HepG2 (cell line): Measurements from ENCODE around the gene RSAD1. TPM values are rescaled to one million over a fixed set of nuclear protein-coding genes. Genes with fewer than 3 reads are reported as not detected.

Experiments
- ATAC-seq: fragments of 200-7000 bp; cut with Tn5 transposase; 3 replicates; pipeline ENCODE4 v1.9.1; 2020; ENCODE audit warnings: mild to moderate bottlenecking, moderate library complexity
- BruUV-seq: library from RNA; stranded (reverse); fragments of 400-500 nt; replicated peaks from 2 replicates; lab custom pipeline; 2021; lab: Mats Ljungman, UMichigan
- CTCF ChIA-PET: fragments of 300-600 bp; formaldehyde crosslinking; extraction: SDS; loops from one replicate; lab custom pipeline; 2021; ENCODE audit warnings: low total read pairs, inconsistent platforms, low intra/inter-chr PET ratio; lab: Yijun Ruan, JAX
- POLR2A ChIA-PET: fragments of 350-600 bp; sonication (Branson Sonifier 250); formaldehyde crosslinking; loops from one replicate; lab custom pipeline; 2020; ENCODE audit warnings: antibody characterized with exemption, inconsistent platforms; lab: Yijun Ruan, JAX
- DNase-seq: peaks from one replicate; pipeline ENCODE4 v3.0.0-alpha.2; 2015; ENCODE audit warnings: low spot score
- FAIRE-seq: peaks from 3 replicates; lab custom pipeline; 2011; peaks lifted over from hg19 to GRCh38; lab: Jason Lieb, UNC
- H2AFZ ChIP-seq: one replicate; pipeline ENCODE4 v1.6.1; 2011; ENCODE audit warnings: low read length, inconsistent platforms
- H3K27ac ChIP-seq: fragments of 300-600 bp; 3 replicates; pipeline ENCODE4 v1.8.0; 2011; ENCODE audit warnings: mixed run types, mild to moderate bottlenecking, mixed read lengths, low read length, inconsistent platforms; ENCODE audit not compliant: insufficient read depth; ENCODE audit errors: extremely low read length
- H3K27me3 ChIP-seq, 2 experiments: fragments of 200-600 bp in 1 of 2; 2 replicates in 1 of 2; 3 replicates in 1 of 2; pipeline versions ENCODE4 v1.6.0 to v1.8.0; 2011; ENCODE audit warnings: low read length in 2 of 2, mild to moderate bottlenecking in 2 of 2, moderate library complexity in 2 of 2, inconsistent platforms in 1 of 2; ENCODE audit not compliant: insufficient read depth in 2 of 2, control insufficient read depth in 1 of 2
- H3K36me3 ChIP-seq, 2 experiments: fragments of 200-600 bp in 1 of 2; replicated peaks in 1 of 2; 2 replicates in 1 of 2; 3 replicates in 1 of 2; pipeline versions ENCODE4 v1.5.1 to v1.8.0; 2011; ENCODE audit warnings: low read length in 2 of 2, inconsistent platforms in 1 of 2; ENCODE audit not compliant: insufficient read depth in 2 of 2, control insufficient read depth in 1 of 2
- H3K4me1 ChIP-seq: 2 replicates; pipeline ENCODE4 v1.5.1; 2012; ENCODE audit warnings: low read length, inconsistent platforms; ENCODE audit not compliant: insufficient read depth
- H3K4me2 ChIP-seq: 2 replicates; pipeline ENCODE4 v1.6.0; 2011; ENCODE audit warnings: low read depth, low read length, inconsistent platforms
- H3K4me3 ChIP-seq, 3 experiments: fragments of 200-600 bp in 1 of 3; sonication (generic), shearing (Covaris generic) in 1 of 3; replicated peaks in 1 of 3; 2 replicates each; pipeline ENCODE4 v1.5.1; 2011 to 2016; ENCODE audit warnings: low read length in 3 of 3, inconsistent platforms in 2 of 3, low read depth in 2 of 3, mild to moderate bottlenecking in 2 of 3, control low read depth in 1 of 3, mixed read lengths in 1 of 3; ENCODE audit not compliant: insufficient read depth in 1 of 3
- H3K79me2 ChIP-seq: one replicate; pipeline ENCODE4 v1.6.1; 2011; ENCODE audit warnings: low read length, inconsistent platforms; ENCODE audit not compliant: insufficient read depth
- H3K9ac ChIP-seq: 2 replicates; pipeline ENCODE4 v1.6.0; 2011; ENCODE audit warnings: mild to moderate bottlenecking, low read depth, low read length, inconsistent platforms; ENCODE audit not compliant: insufficient read depth
- H3K9me3 ChIP-seq: 2 replicates; pipeline ENCODE4 v1.5.1; 2012; ENCODE audit warnings: mild to moderate bottlenecking, low read length
- H4K20me1 ChIP-seq: 2 replicates; pipeline ENCODE4 v1.6.0; 2011; ENCODE audit warnings: inconsistent platforms, mild to moderate bottlenecking, low read length, moderate library complexity; ENCODE audit not compliant: insufficient read depth
- CEBPB ChIP-seq: IDR thresholded peaks from 2 replicates; pipeline ENCODE4 v1.6.1; 2011; ENCODE audit warnings: low read depth, low read length, improper control_type of control experiment, borderline replicate concordance
- HDAC2 ChIP-seq: sonication (generic); formaldehyde crosslinking; IDR thresholded peaks from 2 replicates; pipeline ENCODE4 v1.4.0; 2020; ENCODE audit warnings: missing genetic modification reagents
- HNF4A ChIP-seq: sonication (generic); formaldehyde crosslinking; IDR thresholded peaks from 2 replicates; pipeline ENCODE4 v1.4.0; 2020; ENCODE audit warnings: missing genetic modification reagents
- HNRNPLL ChIP-seq: fragments of 200-400 bp; formaldehyde crosslinking; IDR thresholded peaks from 2 replicates; pipeline ENCODE4 v1.6.1; 2017; ENCODE audit warnings: mild to moderate bottlenecking, low read depth, low read length; ENCODE audit not compliant: poor library complexity, severe bottlenecking
- RAD51 ChIP-seq: fragments of 450-650 bp; IDR thresholded peaks from 2 replicates; pipeline ENCODE4 v1.6.1; 2016; ENCODE audit warnings: borderline replicate concordance
- SOX6 ChIP-seq, 2 experiments: fragments of 450-650 bp in 1 of 2; sonication (generic) in 1 of 2; formaldehyde crosslinking in 1 of 2; IDR thresholded peaks; 2 replicates each; pipeline versions ENCODE4 v1.4.0 to v1.6.1; 2017 to 2020; ENCODE audit warnings: antibody characterized with exemption in 1 of 2, mild to moderate bottlenecking in 1 of 2, missing genetic modification reagents in 1 of 2
- ZNF225 ChIP-seq: sonication (generic); formaldehyde crosslinking; IDR thresholded peaks from 2 replicates; pipeline ENCODE4 v1.4.0; 2020; ENCODE audit warnings: mild to moderate bottlenecking, missing genetic modification reagents
- ZNF292 ChIP-seq: sonication (generic); formaldehyde crosslinking; IDR thresholded peaks from 2 replicates; pipeline ENCODE4 v1.8.1; 2022; ENCODE audit warnings: mild to moderate bottlenecking, low read depth, missing genetic modification reagents, borderline replicate concordance
- ZNF3 ChIP-seq: IDR thresholded peaks from 2 replicates; pipeline ENCODE4 v1.7.0; 2017; ENCODE audit warnings: inconsistent platforms
- WGBS: methylation state at CpG from one replicate; pipeline ENCODE4 v1.1.6; 2017; ENCODE audit warnings: low lambda C conversion rate; 5-methylcytosine and 5-hydroxymethylcytosine counted together
- in situ Hi-C: cut with HindIII; loops from 2 replicates; pipeline ENCODE4 v1.10.0; 2017; ENCODE audit warnings: low pct_unique_long_range_greater_than_20kb; ENCODE audit not compliant: extremely low pct_ligation_motif_present
- intact Hi-C: fragments of 100-400 bp; cut with micrococcal nuclease; formaldehyde crosslinking; loops from one replicate; pipeline ENCODE4 v1.10.0; 2022; ENCODE audit not compliant: unreplicated experiment
- polyA plus RNA-seq, 8 experiments: library from polyadenylated mRNA; depleted of rRNA in 3 of 8; stranded (reverse) in 7 of 8; unstranded in 1 of 8; fragments of >200 nt; fragmentation: Illumina TruSeq in 4 of 8; extraction: Trizol in 4 of 8; gene quantifications; 2 replicates each; pipeline versions ENCODE4 v1.2.1 to v1.2.3, GENCODE V29; 2011 to 2016; ENCODE audit warnings: low read depth in 4 of 8, missing spikeins in 1 of 8, mixed read lengths in 1 of 8; ENCODE audit not compliant: insufficient read depth in 1 of 8
- total RNA-seq, 5 experiments: library from RNA; depleted of rRNA; stranded (reverse); fragments of >200 nt; fragmentation: Illumina TruSeq; extraction: Trizol; gene quantifications; 2 replicates each; pipeline ENCODE4 v1.2.3, GENCODE V29; 2016; ENCODE audit warnings: low read depth in 1 of 5
- TF ChIP-seq, protein P1 (sequence below): sonication (generic); formaldehyde crosslinking; IDR thresholded peaks from 2 replicates; pipeline ENCODE4 v1.4.0; 2020; ENCODE audit warnings: missing genetic modification reagents
- TF ChIP-seq, protein P2 (sequence below): sonication (generic); formaldehyde crosslinking; IDR thresholded peaks from 2 replicates; pipeline ENCODE4 v1.4.0; 2020; ENCODE audit warnings: missing genetic modification reagents, borderline replicate concordance

Gene RSAD1
- total and polyA plus RNA-seq, 2 of the 13 experiments (the other 11 are each of a cell fraction or from before 2014, with no cell fraction given), result 22.7 to 27.7 TPM

DNA sequence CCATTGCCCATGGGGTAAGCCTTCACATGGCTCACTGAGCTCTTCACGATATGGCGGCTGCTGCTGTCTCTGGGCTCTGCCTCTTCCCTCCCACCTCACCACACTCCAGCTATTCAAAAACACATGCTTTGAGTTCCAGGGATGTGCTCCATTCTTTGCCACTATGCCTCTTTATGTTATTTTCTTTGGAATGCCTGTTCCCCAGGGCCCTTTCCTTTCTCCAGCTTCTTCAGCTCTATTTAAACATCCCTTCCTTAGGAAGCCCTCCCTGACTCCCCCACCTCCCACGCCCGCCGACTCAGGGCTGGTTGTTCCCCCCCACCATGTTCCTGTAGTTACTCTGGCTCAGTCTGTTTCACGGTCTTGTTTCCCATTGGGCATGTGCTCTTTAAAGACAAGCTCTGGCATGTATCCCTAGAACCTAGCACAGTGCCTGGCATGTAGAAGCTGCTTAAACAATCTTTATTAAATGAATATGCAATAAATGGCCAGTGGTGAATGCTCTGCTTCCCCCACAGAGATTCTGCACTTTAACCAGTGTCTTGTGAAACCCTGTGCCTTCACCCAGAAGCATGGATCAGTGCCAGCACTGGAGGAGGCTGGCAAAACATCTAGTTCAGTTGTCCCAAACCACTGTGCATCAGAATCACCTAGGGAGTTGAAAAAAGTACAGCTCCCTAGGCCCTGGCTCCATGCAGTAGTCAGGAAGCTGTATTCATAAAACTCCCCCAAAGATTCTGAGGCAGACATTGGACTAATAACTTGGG is 36.5 kb downstream of the RSAD1 start:
- H3K4me2 ChIP-seq, result no peak overlapping the region
- intact Hi-C loops, result no loop called here
- in situ Hi-C loops, result no loop called here

More for the DNA sequence above, 36.5 kb downstream of the RSAD1 start:
- TF ChIP-seq CEBPB, result peak; percentile 60; the same call in 1 of the 2 replicates
- TF ChIP-seq, protein P1, sequence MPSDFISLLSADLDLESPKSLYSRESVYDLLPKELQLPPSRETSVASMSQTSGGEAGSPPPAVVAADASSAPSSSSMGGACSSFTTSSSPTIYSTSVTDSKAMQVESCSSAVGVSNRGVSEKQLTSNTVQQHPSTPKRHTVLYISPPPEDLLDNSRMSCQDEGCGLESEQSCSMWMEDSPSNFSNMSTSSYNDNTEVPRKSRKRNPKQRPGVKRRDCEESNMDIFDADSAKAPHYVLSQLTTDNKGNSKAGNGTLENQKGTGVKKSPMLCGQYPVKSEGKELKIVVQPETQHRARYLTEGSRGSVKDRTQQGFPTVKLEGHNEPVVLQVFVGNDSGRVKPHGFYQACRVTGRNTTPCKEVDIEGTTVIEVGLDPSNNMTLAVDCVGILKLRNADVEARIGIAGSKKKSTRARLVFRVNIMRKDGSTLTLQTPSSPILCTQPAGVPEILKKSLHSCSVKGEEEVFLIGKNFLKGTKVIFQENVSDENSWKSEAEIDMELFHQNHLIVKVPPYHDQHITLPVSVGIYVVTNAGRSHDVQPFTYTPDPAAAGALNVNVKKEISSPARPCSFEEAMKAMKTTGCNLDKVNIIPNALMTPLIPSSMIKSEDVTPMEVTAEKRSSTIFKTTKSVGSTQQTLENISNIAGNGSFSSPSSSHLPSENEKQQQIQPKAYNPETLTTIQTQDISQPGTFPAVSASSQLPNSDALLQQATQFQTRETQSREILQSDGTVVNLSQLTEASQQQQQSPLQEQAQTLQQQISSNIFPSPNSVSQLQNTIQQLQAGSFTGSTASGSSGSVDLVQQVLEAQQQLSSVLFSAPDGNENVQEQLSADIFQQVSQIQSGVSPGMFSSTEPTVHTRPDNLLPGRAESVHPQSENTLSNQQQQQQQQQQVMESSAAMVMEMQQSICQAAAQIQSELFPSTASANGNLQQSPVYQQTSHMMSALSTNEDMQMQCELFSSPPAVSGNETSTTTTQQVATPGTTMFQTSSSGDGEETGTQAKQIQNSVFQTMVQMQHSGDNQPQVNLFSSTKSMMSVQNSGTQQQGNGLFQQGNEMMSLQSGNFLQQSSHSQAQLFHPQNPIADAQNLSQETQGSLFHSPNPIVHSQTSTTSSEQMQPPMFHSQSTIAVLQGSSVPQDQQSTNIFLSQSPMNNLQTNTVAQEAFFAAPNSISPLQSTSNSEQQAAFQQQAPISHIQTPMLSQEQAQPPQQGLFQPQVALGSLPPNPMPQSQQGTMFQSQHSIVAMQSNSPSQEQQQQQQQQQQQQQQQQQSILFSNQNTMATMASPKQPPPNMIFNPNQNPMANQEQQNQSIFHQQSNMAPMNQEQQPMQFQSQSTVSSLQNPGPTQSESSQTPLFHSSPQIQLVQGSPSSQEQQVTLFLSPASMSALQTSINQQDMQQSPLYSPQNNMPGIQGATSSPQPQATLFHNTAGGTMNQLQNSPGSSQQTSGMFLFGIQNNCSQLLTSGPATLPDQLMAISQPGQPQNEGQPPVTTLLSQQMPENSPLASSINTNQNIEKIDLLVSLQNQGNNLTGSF (CRISPR knock-in tag), result no peak
- TF ChIP-seq, protein P2, sequence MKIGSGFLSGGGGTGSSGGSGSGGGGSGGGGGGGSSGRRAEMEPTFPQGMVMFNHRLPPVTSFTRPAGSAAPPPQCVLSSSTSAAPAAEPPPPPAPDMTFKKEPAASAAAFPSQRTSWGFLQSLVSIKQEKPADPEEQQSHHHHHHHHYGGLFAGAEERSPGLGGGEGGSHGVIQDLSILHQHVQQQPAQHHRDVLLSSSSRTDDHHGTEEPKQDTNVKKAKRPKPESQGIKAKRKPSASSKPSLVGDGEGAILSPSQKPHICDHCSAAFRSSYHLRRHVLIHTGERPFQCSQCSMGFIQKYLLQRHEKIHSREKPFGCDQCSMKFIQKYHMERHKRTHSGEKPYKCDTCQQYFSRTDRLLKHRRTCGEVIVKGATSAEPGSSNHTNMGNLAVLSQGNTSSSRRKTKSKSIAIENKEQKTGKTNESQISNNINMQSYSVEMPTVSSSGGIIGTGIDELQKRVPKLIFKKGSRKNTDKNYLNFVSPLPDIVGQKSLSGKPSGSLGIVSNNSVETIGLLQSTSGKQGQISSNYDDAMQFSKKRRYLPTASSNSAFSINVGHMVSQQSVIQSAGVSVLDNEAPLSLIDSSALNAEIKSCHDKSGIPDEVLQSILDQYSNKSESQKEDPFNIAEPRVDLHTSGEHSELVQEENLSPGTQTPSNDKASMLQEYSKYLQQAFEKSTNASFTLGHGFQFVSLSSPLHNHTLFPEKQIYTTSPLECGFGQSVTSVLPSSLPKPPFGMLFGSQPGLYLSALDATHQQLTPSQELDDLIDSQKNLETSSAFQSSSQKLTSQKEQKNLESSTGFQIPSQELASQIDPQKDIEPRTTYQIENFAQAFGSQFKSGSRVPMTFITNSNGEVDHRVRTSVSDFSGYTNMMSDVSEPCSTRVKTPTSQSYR (CRISPR knock-in tag), result peak; percentile 26; the same call in 1 of the 2 replicates
- TF ChIP-seq HDAC2 (CRISPR knock-in tag), result 0 out of 2 replicates have a peak, but pooled peaks have one; percentile 0
- TF ChIP-seq HNF4A (CRISPR knock-in tag), result peak; percentile 61
- no peak for TF ChIP-seq RAD51
- TF ChIP-seq SOX6 (IDR thresholded peaks at IDR 0.05), result no peak
- 0 out of 2 replicates have a peak, but pooled peaks have one; percentile 21 for TF ChIP-seq SOX6 (CRISPR knock-in tag; IDR thresholded peaks at IDR 0.05)
- TF ChIP-seq ZNF292, result 0 out of 2 replicates have a peak, but pooled peaks have one; percentile 3
- TF ChIP-seq HNRNPLL, result no peak
- TF ChIP-seq ZNF3 (CRISPR knock-in tag), result 0 out of 2 replicates have a peak, but pooled peaks have one; percentile 38
- TF ChIP-seq ZNF225, result 0 out of 2 replicates have a peak, but pooled peaks have one; percentile 31
- ATAC-seq (no peak), DNase-seq (peak; percentile 60), FAIRE-seq (no peak)
- H3K79me2 ChIP-seq, result no peaks in the 10 kb centered on the region
- 23% methylated on average over 6 of the region's 6 CpGs for WGBS
- H2AFZ ChIP-seq, result no peak overlapping the region
- H3K36me3 ChIP-seq, result no peaks in the 10 kb centered on the region
- H4K20me1 ChIP-seq, result no peaks in the 10 kb centered on the region
- H3K4me3 ChIP-seq, result no peak overlapping the region
- BruUV-seq, result no TSS peak
- no peaks in the 10 kb centered on the region for H3K9me3 ChIP-seq
- POLR2A ChIA-PET, result interaction anchor here (0.5 to 1.8 kb wide), 3 partner anchors 11 to 124 kb away, joined by 3 to 4 read pairs (median 3); no protein-coding TSS in a partner anchor
- H3K27me3 ChIP-seq, result peaks cover 0 to 8% of the 10 kb centered on the region in 2 experiments; a peak in 1 of 5 replicates
- H3K4me1 ChIP-seq, result peaks cover 62% of the 10 kb centered on the region
- H3K9ac ChIP-seq, result no peak overlapping the region
- no peak overlapping the region for H3K27ac ChIP-seq
- CTCF ChIA-PET, result no interaction called here
